ENCODE data around the gene RABGAP1L.

GRCh38 chr1:174258148-174258550, 98.8 kb downstream of the RABGAP1L start:
- no peak for TF ChIP-seq POLR2AphosphoS5 (IDR thresholded peaks at IDR 0.05; ENCODE audit: insufficient read depth, low read depth, low read length)
- peak; percentile 35 to 37 for TF ChIP-seq CTCF (IDR thresholded peaks at IDR 0.05; ENCODE audit: extremely low read depth in 1 of 2, insufficient read depth in 1 of 2, low read depth in 1 of 2, low read length in 2 of 2)
- TF ChIP-seq, protein P1, sequence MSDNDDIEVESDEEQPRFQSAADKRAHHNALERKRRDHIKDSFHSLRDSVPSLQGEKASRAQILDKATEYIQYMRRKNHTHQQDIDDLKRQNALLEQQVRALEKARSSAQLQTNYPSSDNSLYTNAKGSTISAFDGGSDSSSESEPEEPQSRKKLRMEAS (IDR thresholded peaks at IDR 0.05; ENCODE audit: insufficient read depth, insufficient read length) = no peak
- no peak for TF ChIP-seq EZH2 (IDR thresholded peaks at IDR 0.05; ENCODE audit: borderline replicate concordance, low read depth, low read length, severe bottlenecking)
- no peak for TF ChIP-seq POLR2A (IDR thresholded peaks at IDR 0.05; ENCODE audit: low read depth, low read length)
- TF ChIP-seq MYC (IDR thresholded peaks at IDR 0.05; ENCODE audit: low read depth, low read length) = no peak
- no peak for TF ChIP-seq FOS (IDR thresholded peaks at IDR 0.05; ENCODE audit: borderline replicate concordance, insufficient read depth, low read length)
- TF ChIP-seq GATA2 (IDR thresholded peaks at IDR 0.05; ENCODE audit: insufficient read depth, insufficient read length, low read depth, low read length) = no peak
- no peak for TF ChIP-seq JUN (IDR thresholded peaks at IDR 0.05; ENCODE audit: borderline replicate concordance, insufficient read depth, insufficient read length, low read depth)

All from endothelial cell of umbilical vein (primary cell).